H1 (cell line): ENCODE results near the gene CNIH4. TPM values are rescaled to one million over a fixed set of nuclear protein-coding genes. Genes with fewer than 3 reads are reported as not detected.

Source experiments
- CTCF ChIA-PET: fragments of 300-600 bp; sonication (Branson Sonifier 250); formaldehyde crosslinking; loops from one replicate; lab custom pipeline; 2021; ENCODE audit not compliant: partially characterized antibody; lab: Charles Lee
- POLR2A ChIA-PET: fragments of 300-600 bp; sonication (Branson Sonifier 250); formaldehyde crosslinking; loops from one replicate; lab custom pipeline; 2021; ENCODE audit warnings: inconsistent platforms; ENCODE audit not compliant: partially characterized antibody; lab: Charles Lee
- DNase-seq, 2 experiments: peaks; one replicate each; pipeline versions ENCODE4 v3.0.0 to v3.0.0-alpha.2; 2010 to 2022; ENCODE audit warnings: low spot score in 2 of 2, low read depth in 1 of 2, mixed read lengths in 1 of 2
- FAIRE-seq: peaks from 2 replicates; lab custom pipeline; 2011; peaks lifted over from hg19 to GRCh38; lab: Jason Lieb, UNC
- H2AFZ ChIP-seq: 2 replicates; pipeline ENCODE4 v1.8.1; 2012; ENCODE audit warnings: low read length, inconsistent platforms
- H2AK5ac ChIP-seq: 2 replicates; pipeline ENCODE4 v1.6.1; 2013; ENCODE audit warnings: low read depth, low read length
- H2BK120ac ChIP-seq: replicated peaks from 2 replicates; pipeline ENCODE3; 2013; ENCODE audit warnings: low read depth, low read length, inconsistent platforms
- H2BK12ac ChIP-seq: 2 replicates; pipeline ENCODE4 v1.6.1; 2013; ENCODE audit warnings: low read depth, low read length
- H2BK15ac ChIP-seq: 2 replicates; pipeline ENCODE4 v1.6.1; 2013; ENCODE audit warnings: low read length
- H2BK20ac ChIP-seq: 2 replicates; pipeline ENCODE4 v1.6.1; 2013; ENCODE audit warnings: low read length
- H2BK5ac ChIP-seq: 2 replicates; pipeline ENCODE4 v1.6.1; 2013; ENCODE audit warnings: low read depth, low read length
- H3K14ac ChIP-seq: 2 replicates; pipeline ENCODE4 v1.6.1; 2013; ENCODE audit warnings: inconsistent platforms; ENCODE audit not compliant: insufficient read length
- H3K18ac ChIP-seq: 2 replicates; pipeline ENCODE4 v1.6.1; 2013; ENCODE audit warnings: low read length; ENCODE audit errors: extremely low read depth
- H3K23ac ChIP-seq: 2 replicates; pipeline ENCODE4 v1.6.1; 2013; ENCODE audit warnings: inconsistent platforms; ENCODE audit not compliant: insufficient read length
- H3K23me2 ChIP-seq: 2 replicates; pipeline ENCODE4 v1.6.1; 2013; ENCODE audit warnings: low read depth, low read length
- H3K27ac ChIP-seq: 2 replicates; pipeline ENCODE4 v1.6.1; 2011; ENCODE audit warnings: low read depth, low read length, inconsistent platforms
- H3K27me3 ChIP-seq, 4 experiments: replicated peaks in 1 of 4; 1 replicate in 1 of 4; 2 replicates in 3 of 4; pipeline versions ENCODE4 v1.6.1 to v1.8.1; 2011 to 2013; ENCODE audit warnings: low read length in 3 of 4, mild to moderate bottlenecking in 3 of 4, inconsistent platforms in 2 of 4, mixed read lengths in 2 of 4, moderate library complexity in 1 of 4; ENCODE audit not compliant: control insufficient read depth in 3 of 4, insufficient read depth in 3 of 4; ENCODE audit errors: extremely low read depth in 1 of 4
- H3K36me3 ChIP-seq, 4 experiments: 2 replicates each; pipeline versions ENCODE4 v1.6.1 to v1.8.1; 2011 to 2013; ENCODE audit warnings: mild to moderate bottlenecking in 4 of 4, low read length in 3 of 4, moderate library complexity in 2 of 4, control low read depth in 1 of 4, inconsistent platforms in 1 of 4; ENCODE audit not compliant: insufficient read depth in 4 of 4, control insufficient read depth in 2 of 4
- H3K4ac ChIP-seq: replicated peaks from 2 replicates; pipeline ENCODE3; 2013; ENCODE audit warnings: low read length, low read depth, mixed read lengths, inconsistent platforms; ENCODE audit not compliant: insufficient read length
- H3K4me1 ChIP-seq, 4 experiments: replicated peaks in 1 of 4; 1 replicate in 1 of 4; 2 replicates in 3 of 4; pipeline versions ENCODE4 v1.6.1 to v1.8.1; 2011 to 2013; ENCODE audit warnings: low read length in 3 of 4, inconsistent platforms in 2 of 4, mixed read lengths in 1 of 4; ENCODE audit not compliant: insufficient read depth in 4 of 4, control insufficient read depth in 3 of 4
- H3K4me2 ChIP-seq, 2 experiments: 2 replicates each; pipeline versions ENCODE4 v1.6.1 to v1.8.1; 2011 to 2013; ENCODE audit warnings: low read depth in 2 of 2, low read length in 2 of 2, control low read depth in 1 of 2, inconsistent platforms in 1 of 2, mild to moderate bottlenecking in 1 of 2; ENCODE audit not compliant: insufficient read depth in 1 of 2
- H3K4me3 ChIP-seq, 4 experiments: fragments of 200-600, 300-600 bp in 1 of 4; sonication (generic), shearing (Covaris generic), sonication (Bioruptor Twin) in 1 of 4; 2 replicates each; pipeline versions ENCODE4 v1.5.1 to v1.8.1; 2011 to 2016; ENCODE audit warnings: low read length in 4 of 4, low read depth in 3 of 4, control low read depth in 2 of 4, inconsistent platforms in 2 of 4, mild to moderate bottlenecking in 2 of 4, mixed read lengths in 1 of 4, moderate library complexity in 1 of 4; ENCODE audit not compliant: insufficient read depth in 2 of 4; ENCODE audit errors: extremely low read depth in 1 of 4
- H3K56ac ChIP-seq: replicated peaks from 2 replicates; pipeline ENCODE3; 2013; ENCODE audit warnings: low read depth, mild to moderate bottlenecking, mixed read lengths, low read length, inconsistent platforms; ENCODE audit not compliant: insufficient read length
- H3K79me1 ChIP-seq: 2 replicates; pipeline ENCODE4 v1.6.1; 2013; ENCODE audit warnings: low read depth, low read length, control low read depth
- H3K79me2 ChIP-seq, 2 experiments: 2 replicates each; pipeline versions ENCODE4 v1.6.1 to v1.8.1; 2012 to 2013; ENCODE audit warnings: low read length in 2 of 2, mild to moderate bottlenecking in 2 of 2, inconsistent platforms in 1 of 2; ENCODE audit not compliant: insufficient read depth in 2 of 2, control insufficient read depth in 1 of 2
- H3K9ac ChIP-seq, 4 experiments: replicated peaks in 1 of 4; 1 replicate in 1 of 4; 2 replicates in 3 of 4; pipeline versions ENCODE4 v1.6.1 to v1.8.1; 2011 to 2013; ENCODE audit warnings: low read depth in 3 of 4, low read length in 3 of 4, control low read depth in 2 of 4, mild to moderate bottlenecking in 2 of 4, moderate library complexity in 2 of 4, inconsistent platforms in 1 of 4; ENCODE audit errors: extremely low read depth in 1 of 4
- H3K9me3 ChIP-seq, 2 experiments: 2 replicates each; pipeline versions ENCODE4 v1.6.1 to v1.8.1; 2012 to 2013; ENCODE audit warnings: mild to moderate bottlenecking in 2 of 2, moderate library complexity in 2 of 2, control low read depth in 1 of 2, inconsistent platforms in 1 of 2, low read depth in 1 of 2, low read length in 1 of 2, mixed read lengths in 1 of 2; ENCODE audit not compliant: insufficient read depth in 2 of 2
- H4K20me1 ChIP-seq, 2 experiments: replicated peaks in 1 of 2; 2 replicates each; pipeline versions ENCODE3 to v1.8.1; 2011 to 2013; ENCODE audit warnings: inconsistent platforms in 2 of 2, low read length in 2 of 2, mild to moderate bottlenecking in 1 of 2; ENCODE audit not compliant: insufficient read depth in 2 of 2, control insufficient read depth in 1 of 2
- H4K5ac ChIP-seq: 2 replicates; pipeline ENCODE4 v1.6.1; 2013; ENCODE audit warnings: low read length, low read depth, mixed read lengths, inconsistent platforms; ENCODE audit not compliant: insufficient read length
- H4K8ac ChIP-seq: 2 replicates; pipeline ENCODE4 v1.8.0; 2013; ENCODE audit warnings: mild to moderate bottlenecking, moderate library complexity, low read length, inconsistent platforms; ENCODE audit not compliant: insufficient read depth; ENCODE audit errors: extremely low read depth
- H4K91ac ChIP-seq: replicated peaks from 2 replicates; pipeline ENCODE3; 2013; ENCODE audit warnings: low read length, mixed read lengths, inconsistent platforms; ENCODE audit not compliant: insufficient read length
- ASH2L ChIP-seq: fragments of 200-600, 300-600 bp; sonication (generic); IDR thresholded peaks from one replicate; pipeline ENCODE4 v1.7.1; 2017; ENCODE audit warnings: low read length
- EP300 ChIP-seq, 2 experiments: IDR thresholded peaks; 1 replicate in 1 of 2; 2 replicates in 1 of 2; pipeline ENCODE4 v1.6.1; 2011 to 2012; ENCODE audit warnings: low read depth in 2 of 2, low read length in 2 of 2, mild to moderate bottlenecking in 2 of 2, borderline replicate concordance in 1 of 2, inconsistent platforms in 1 of 2, moderate library complexity in 1 of 2
- EZH2 ChIP-seq: fragments of 200-600 bp; sonication (generic); IDR thresholded peaks from 2 replicates; pipeline ENCODE4 v1.7.1; 2012; ENCODE audit warnings: low read depth, mild to moderate bottlenecking, moderate library complexity, low read length, inconsistent platforms; ENCODE audit not compliant: severe bottlenecking
- HDAC6 ChIP-seq: IDR thresholded peaks from one replicate; pipeline ENCODE4 v1.7.1; 2012; ENCODE audit warnings: low read depth, mild to moderate bottlenecking, inconsistent platforms, low read length, moderate library complexity
- JUN ChIP-seq: IDR thresholded peaks from 2 replicates; pipeline ENCODE4 v1.6.1; 2011; ENCODE audit warnings: low read depth, mild to moderate bottlenecking, improper control_type of control experiment, low read length
- JUND ChIP-seq: IDR thresholded peaks from 2 replicates; pipeline ENCODE4 v1.6.1; 2011; ENCODE audit warnings: mild to moderate bottlenecking, improper control_type of control experiment, low read length
- KDM1A ChIP-seq: fragments of 200-600, 300-600 bp; sonication (generic); IDR thresholded peaks from 2 replicates; pipeline ENCODE4 v1.7.1; 2016; ENCODE audit warnings: mild to moderate bottlenecking, low read length, borderline replicate concordance
- POLR2A ChIP-seq, 2 experiments: IDR thresholded peaks; 1 replicate in 1 of 2; 2 replicates in 1 of 2; pipeline ENCODE4 v1.6.1; 2011; ENCODE audit warnings: low read depth in 2 of 2, low read length in 2 of 2, mild to moderate bottlenecking in 2 of 2; ENCODE audit errors: control extremely low read depth in 1 of 2
- RXRA ChIP-seq: IDR thresholded peaks from 2 replicates; pipeline ENCODE4 v1.6.1; 2011; ENCODE audit warnings: low read depth, mild to moderate bottlenecking, low read length, moderate library complexity; ENCODE audit not compliant: insufficient read depth
- SP1 ChIP-seq: IDR thresholded peaks from 2 replicates; pipeline ENCODE4 v1.6.1; 2011; ENCODE audit warnings: low read depth, low read length
- SUZ12 ChIP-seq: fragments of 200-600 bp; sonication (generic); IDR thresholded peaks from 2 replicates; pipeline ENCODE4 v1.6.1; 2012; ENCODE audit warnings: mild to moderate bottlenecking, inconsistent platforms, low read length, moderate library complexity, mixed read lengths
- TCF12 ChIP-seq: IDR thresholded peaks from 2 replicates; pipeline ENCODE4 v1.6.1; 2011; ENCODE audit warnings: low read depth, mild to moderate bottlenecking, low read length
- YY1 ChIP-seq: IDR thresholded peaks from 2 replicates; pipeline ENCODE4 v1.6.1; 2011; ENCODE audit warnings: low read depth, mild to moderate bottlenecking, low read length
- WGBS, 2 experiments: shearing (Covaris generic) in 1 of 2; methylation state at CpG; one replicate each; pipeline versions ENCODE4 v1.1.6 to v1.1.7; 2013 to 2015; ENCODE audit warnings: low lambda C conversion rate in 2 of 2, mixed read lengths in 2 of 2, inconsistent platforms in 1 of 2, low coverage in 1 of 2, missing lambda C conversion rate in 1 of 2; ENCODE audit not compliant: insufficient replicate concordance in 2 of 2, insufficient coverage in 1 of 2, insufficient read length in 1 of 2; ENCODE audit errors: extremely low coverage in 1 of 2, missing lambda C conversion rate in 1 of 2; 5-methylcytosine and 5-hydroxymethylcytosine counted together
- polyA plus RNA-seq, 7 experiments: library from polyadenylated mRNA; depleted of rRNA in 3 of 7; stranded (reverse) in 5 of 7; unstranded in 2 of 7; fragments of >200 nt in 5 of 7; fragments of 200-250 nt in 2 of 7; gene quantifications; 1 replicate in 5 of 7; 2 replicates in 1 of 7; 4 replicates in 1 of 7; pipeline versions ENCODE4 v1.2.1 to v1.2.3, GENCODE V29; 2011 to 2013; ENCODE audit warnings: missing spikeins in 2 of 7, mixed read lengths in 2 of 7
- total RNA-seq: library from RNA; stranded (reverse); fragmentation: NEBNext Ultra II Directional; extraction: Animal tissue kit (Norgen Biotek cat#: 25700); gene quantifications from 2 replicates; pipeline ENCODE4 v1.2.1, GENCODE V29; 2021

Gene CNIH4
- total and polyA plus RNA-seq, 2 of the 8 experiments (the other 6 are each of a cell fraction or from before 2014, with no cell fraction given), result 76.2 to 151 TPM

- POLR2A ChIA-PET, result interaction anchor here (1.5 kb wide), 1 partner anchor 9 kb away, joined by 4 read pairs; no protein-coding TSS in a partner anchor
- H4K20me1 ChIP-seq, result no peaks in the 10 kb centered on the region
- H3K4ac ChIP-seq, result no peak overlapping the region
- no peak overlapping the region for H3K9ac ChIP-seq
- H2BK120ac ChIP-seq, result no peak overlapping the region
- H3K9me3 ChIP-seq, result no peaks in the 10 kb centered on the region
- H3K27ac ChIP-seq, result no peak overlapping the region
- no peak overlapping the region for H2AK5ac ChIP-seq
- no peak overlapping the region for H4K91ac ChIP-seq
- TF ChIP-seq HDAC6 (no peak), ASH2L (no peak), EP300 (IDR thresholded peaks at IDR 0.05; ENCODE audit: borderline replicate concordance in 1 of 2, low read depth in 2 of 2, low read length in 2 of 2) (no peak), JUND (no peak), KDM1A (no peak), SP1 (no peak), POLR2A (IDR thresholded peaks at IDR 0.05; ENCODE audit: control extremely low read depth in 1 of 2, low read depth in 2 of 2, low read length in 2 of 2) (no peak), EZH2 (no peak), YY1 (no peak), RXRA (no peak), JUN (no peak), SUZ12 (no peak), TCF12 (no peak)
- 97% methylated on average over 5 of the region's 5 CpGs; no CpG with 5 or more reads in 1 of the 2 experiments for WGBS, 2 experiments
- no peak overlapping the region for H2BK20ac ChIP-seq
- H2AFZ ChIP-seq, result no peak overlapping the region
- H3K36me3 ChIP-seq, result peaks cover 8 to 90% (median 47%) of the 10 kb centered on the region in 4 experiments
- no peaks in the 10 kb centered on the region for H3K4me1 ChIP-seq
- H4K8ac ChIP-seq, result no peak overlapping the region
- no peak overlapping the region for H3K14ac ChIP-seq
- no peaks in the 10 kb centered on the region for H3K79me1 ChIP-seq
- H2BK15ac ChIP-seq, result no peak overlapping the region
- no peak overlapping the region for H3K18ac ChIP-seq
- CTCF ChIA-PET, result interaction anchor here (1.1 kb wide), 1 partner anchor 68 kb away, joined by 3 read pairs; no protein-coding TSS in a partner anchor
- no peaks in the 10 kb centered on the region for H3K79me2 ChIP-seq
- no peaks in the 10 kb centered on the region for H3K23me2 ChIP-seq
- no peak overlapping the region for H3K23ac ChIP-seq
- H2BK5ac ChIP-seq, result no peak overlapping the region
- H3K4me2 ChIP-seq, result no peak overlapping the region
- FAIRE-seq, result no peak
- no peak overlapping the region for H4K5ac ChIP-seq
- H3K4me3 ChIP-seq, result no peak overlapping the region
- H3K27me3 ChIP-seq, result no peaks in the 10 kb centered on the region
- DNase-seq, result no peak
- no peak overlapping the region for H3K56ac ChIP-seq
- H2BK12ac ChIP-seq, result no peak overlapping the region
These were observed 33.8 kb downstream of the CNIH4 start for GRCh38 chr1:224390517-224390916.
